K562 (cell line): Measurements from ENCODE around the gene TP53RK. TPM values are rescaled to one million over a fixed set of nuclear protein-coding genes. Genes with fewer than 3 reads are reported as not detected.

Experiments
- ATAC-seq: fragments of 200-7000 bp; cut with Tn5 transposase; 3 replicates; pipeline ENCODE4 v1.9.1; 2020; ENCODE audit warnings: moderate library complexity
- BruUV-seq: library from RNA; stranded (reverse); fragments of 400-500 nt; replicated peaks from 2 replicates; lab custom pipeline; 2021; lab: Mats Ljungman, UMichigan
- CTCF ChIA-PET: fragments of 300-600 bp; formaldehyde crosslinking; extraction: SDS; loops from one replicate; lab custom pipeline; 2021; ENCODE audit warnings: low intra/inter-chr PET ratio; lab: Yijun Ruan, JAX
- POLR2A ChIA-PET: fragments of 300-600, 350-650 bp; sonication (Branson Sonifier 250); formaldehyde crosslinking; extraction: SDS; loops from one replicate; lab custom pipeline; 2021; ENCODE audit warnings: antibody characterized with exemption, inconsistent platforms; lab: Yijun Ruan, JAX
- DNase-seq, 4 experiments: peaks; one replicate each; pipeline versions ENCODE4 v3.0.0 to v3.0.0-alpha.2; 2011 to 2018; ENCODE audit warnings: low spot score in 3 of 4, mixed read lengths in 3 of 4; ENCODE audit errors: extremely low read depth in 1 of 4
- FAIRE-seq: peaks from 2 replicates; lab custom pipeline; 2011; peaks lifted over from hg19 to GRCh38; lab: Jason Lieb, UNC
- H2AFZ ChIP-seq: 2 replicates; pipeline ENCODE4 v1.6.0; 2011; ENCODE audit warnings: low read depth, low read length, control low read depth, inconsistent platforms
- H3K27ac ChIP-seq: fragments of 200-600 bp; 3 replicates; pipeline ENCODE4 v1.8.0; 2011; ENCODE audit warnings: low read depth, mild to moderate bottlenecking, control low read depth, inconsistent platforms, low read length, moderate library complexity, mixed read lengths; ENCODE audit errors: extremely low read depth
- H3K27me3 ChIP-seq, 2 experiments: fragments of 300-600 bp in 1 of 2; 2 replicates in 1 of 2; 3 replicates in 1 of 2; pipeline versions ENCODE4 v1.6.0 to v1.8.0; 2011; ENCODE audit warnings: inconsistent platforms in 2 of 2, low read length in 2 of 2, mild to moderate bottlenecking in 1 of 2, mixed read lengths in 1 of 2, moderate library complexity in 1 of 2; ENCODE audit not compliant: control insufficient read depth in 2 of 2, insufficient read depth in 2 of 2
- H3K36me3 ChIP-seq: fragments of 300-600 bp; 3 replicates; pipeline ENCODE4 v1.8.0; 2011; ENCODE audit warnings: mild to moderate bottlenecking, low read length, inconsistent platforms; ENCODE audit not compliant: control insufficient read depth, insufficient read depth
- H3K4me1 ChIP-seq, 2 experiments: fragments of 200-600 bp in 1 of 2; replicated peaks in 1 of 2; 2 replicates in 1 of 2; 3 replicates in 1 of 2; pipeline versions ENCODE4 v1.5.1 to v1.8.0; 2011; ENCODE audit warnings: inconsistent platforms in 2 of 2, low read length in 2 of 2, mild to moderate bottlenecking in 1 of 2, mixed read lengths in 1 of 2, moderate library complexity in 1 of 2; ENCODE audit not compliant: control insufficient read depth in 2 of 2, insufficient read depth in 2 of 2
- H3K4me2 ChIP-seq: 2 replicates; pipeline ENCODE4 v1.6.1; 2011; ENCODE audit warnings: low read length, control low read depth, inconsistent platforms, mixed read lengths; ENCODE audit not compliant: insufficient read depth
- H3K4me3 ChIP-seq: fragments of 200-600 bp; sonication (generic), shearing (Covaris generic); 2 replicates; pipeline ENCODE4 v1.5.1; 2016; ENCODE audit warnings: control low read depth, inconsistent platforms
- H3K79me2 ChIP-seq: fragments of 200-600 bp; 3 replicates; pipeline ENCODE4 v1.8.0; 2011; ENCODE audit warnings: low read length, inconsistent platforms; ENCODE audit not compliant: control insufficient read depth, insufficient read depth
- H3K9ac ChIP-seq, 2 experiments: 2 replicates each; pipeline versions ENCODE4 v1.6.0 to v1.6.1; 2011; ENCODE audit warnings: low read depth in 2 of 2, low read length in 2 of 2, control low read depth in 1 of 2, inconsistent platforms in 1 of 2, mild to moderate bottlenecking in 1 of 2, mixed read lengths in 1 of 2; ENCODE audit not compliant: insufficient read depth in 1 of 2
- H3K9me1 ChIP-seq: one replicate; pipeline ENCODE4 v1.6.0; 2011; ENCODE audit warnings: inconsistent platforms, mild to moderate bottlenecking, low read length, moderate library complexity; ENCODE audit not compliant: control insufficient read depth, insufficient read depth
- H3K9me3 ChIP-seq: replicated peaks from 2 replicates; pipeline ENCODE4 v1.5.1; 2011; ENCODE audit warnings: low read depth, low read length, inconsistent platforms; ENCODE audit not compliant: control insufficient read depth, insufficient read depth
- H4K20me1 ChIP-seq: replicated peaks from 2 replicates; pipeline ENCODE4 v1.6.1; 2011; ENCODE audit warnings: low read length, inconsistent platforms, mixed read lengths; ENCODE audit not compliant: control insufficient read depth, insufficient read depth
- ARID3A ChIP-seq: IDR thresholded peaks from 2 replicates; pipeline ENCODE4 v1.6.1; 2012; ENCODE audit warnings: low read depth, low read length, improper control_type of control experiment, borderline replicate concordance
- CBFB ChIP-seq: sonication (generic); formaldehyde crosslinking; IDR thresholded peaks from 2 replicates; pipeline ENCODE4 v1.4.0; 2020; ENCODE audit warnings: mild to moderate bottlenecking, missing genetic modification reagents
- CGGBP1 ChIP-seq: fragments of 250-450 bp; sonication (Bioruptor Pico); IDR thresholded peaks from 2 replicates; pipeline ENCODE4 v1.9.0; 2021; ENCODE audit warnings: mild to moderate bottlenecking
- HDAC1 ChIP-seq, 2 experiments: fragments of 450-650 bp; IDR thresholded peaks; 2 replicates each; pipeline ENCODE4 v1.6.1; 2016 to 2017; ENCODE audit warnings: inconsistent platforms in 1 of 2, mild to moderate bottlenecking in 1 of 2, moderate library complexity in 1 of 2
- HLTF ChIP-seq: fragments of 450-650 bp; IDR thresholded peaks from 2 replicates; pipeline ENCODE4 v1.6.1; 2016
- MIER1 ChIP-seq: fragments of 450-650 bp; IDR thresholded peaks from 2 replicates; pipeline ENCODE4 v1.6.1; 2016; ENCODE audit warnings: antibody characterized with exemption, mild to moderate bottlenecking, low read depth
- NR2C2 ChIP-seq, 2 experiments: fragments of 200-800 bp in 1 of 2; sonication (Bioruptor generic) in 1 of 2; sonication (generic) in 1 of 2; formaldehyde crosslinking in 1 of 2; IDR thresholded peaks; 2 replicates each; pipeline versions ENCODE4 v1.6.1 to v1.8.0; 2016 to 2022; ENCODE audit warnings: mild to moderate bottlenecking in 1 of 2, missing compliant biosample characterization in 1 of 2, missing genetic modification characterization in 1 of 2, missing genetic modification reagents in 1 of 2
- PRDM10 ChIP-seq: fragments of 450-650 bp; IDR thresholded peaks from 2 replicates; pipeline ENCODE4 v1.6.1; 2018; ENCODE audit not compliant: partially characterized antibody
- RCOR1 ChIP-seq, 2 experiments: IDR thresholded peaks; 2 replicates each; pipeline ENCODE4 v1.6.1; 2012; ENCODE audit warnings: low read depth in 2 of 2, low read length in 2 of 2, borderline replicate concordance in 1 of 2, improper control_type of control experiment in 1 of 2
- ZNF274 ChIP-seq: IDR thresholded peaks from 2 replicates; pipeline ENCODE4 v1.6.1; 2011; ENCODE audit warnings: low read depth, mild to moderate bottlenecking, low read length, moderate library complexity, borderline replicate concordance
- ZNF449 ChIP-seq: fragments of 250-450 bp; sonication (Bioruptor Pico); IDR thresholded peaks from 2 replicates; pipeline ENCODE4 v1.8.0; 2022; ENCODE audit warnings: moderate library complexity, mild to moderate bottlenecking, inconsistent platforms
- WGBS: fragments of 100-300 bp; shearing (Covaris generic); methylation state at CpG from one replicate; pipeline ENCODE4 v1.1.6; 2016; ENCODE audit warnings: low coverage, mixed read lengths; ENCODE audit not compliant: insufficient coverage; ENCODE audit errors: missing lambda C conversion rate; 5-methylcytosine and 5-hydroxymethylcytosine counted together
- in situ Hi-C: fragments of 300-500 bp; cut with MboI; formaldehyde crosslinking; loops from 4 replicates; pipeline ENCODE4 v1.15.0; 2018; ENCODE audit warnings: inconsistent platforms, mixed read lengths
- intact Hi-C: fragments of 100-400 bp; cut with micrococcal nuclease; formaldehyde crosslinking; loops from 2 replicates; pipeline ENCODE4 v1.14.2; 2022
- polyA plus RNA-seq, 8 experiments: library from polyadenylated mRNA; depleted of rRNA in 4 of 8; stranded (reverse) in 5 of 8; unstranded in 3 of 8; fragments of >200 nt; fragmentation: Nextera tagmentation in 2 of 8; fragmentation: Illumina TruSeq in 1 of 8; extraction: Ambion mirVana in 2 of 8; extraction: Trizol in 1 of 8; gene quantifications; 2 replicates each; pipeline versions ENCODE4 v1.2.1 to v1.2.3, GENCODE V29; 2011 to 2014; ENCODE audit warnings: inconsistent platforms in 1 of 8, missing spikeins in 1 of 8
- total RNA-seq, 7 experiments: library from RNA; depleted of rRNA in 6 of 7; stranded (reverse); fragments of >200 nt in 6 of 7; fragmentation: Illumina TruSeq in 2 of 7; extraction: Trizol in 2 of 7; gene quantifications; 2 replicates each; pipeline versions ENCODE4 v1.2.1 to v1.2.3, GENCODE V29; 2011 to 2021; ENCODE audit warnings: low replicate concordance in 1 of 7
- TF ChIP-seq, protein P1 (sequence below): sonication (generic); formaldehyde crosslinking; IDR thresholded peaks from 2 replicates; pipeline ENCODE4 v1.8.0; 2022; ENCODE audit warnings: mild to moderate bottlenecking, missing genetic modification reagents

TP53RK gene
- total and polyA plus RNA-seq, 9 of the 15 experiments (the other 6 are each of a cell fraction or from before 2014, with no cell fraction given): 2.9 to 43.5 (median 17.2) TPM

GRCh38 chr20:46712056-46712636 lies 22.9 kb upstream of the TP53RK start:
- Histone ChIP-seq H3K9ac (no peak overlapping the region), H3K79me2 (no peaks in the 10 kb centered on the region), H3K36me3 (no peaks in the 10 kb centered on the region), H4K20me1 (no peaks in the 10 kb centered on the region; the same call in 1 of the 2 replicates), H2AFZ (no peak overlapping the region), H3K4me3 (no peak overlapping the region), H3K27ac (no peak overlapping the region), H3K27me3 (peaks cover 3 to 36% of the 10 kb centered on the region in 2 experiments; a peak in 3 of 5 replicates), H3K9me1 (no peaks in the 10 kb centered on the region), H3K4me2 (no peak overlapping the region), H3K9me3 (no peaks in the 10 kb centered on the region), H3K4me1 (peaks cover 6 to 13% of the 10 kb centered on the region in 2 experiments; a peak in 3 of 5 replicates)
- 15% methylated on average over 5 of the region's 5 CpGs for WGBS
- intact Hi-C loops (no loop called here), in situ Hi-C loops (no loop called here)
- ATAC-seq (no peak), FAIRE-seq (no peak), DNase-seq (no peak)
- BruUV-seq: no TSS peak
- ChIA-PET CTCF (no interaction called here), POLR2A (no interaction called here)
- TF ChIP-seq PRDM10 (no peak), NR2C2 (CRISPR knock-in tag; IDR thresholded peaks at IDR 0.05) (no peak), NR2C2 (tag; IDR thresholded peaks at IDR 0.05) (no peak), HLTF (no peak), CBFB (CRISPR knock-in tag) (no peak), ZNF274 (no peak), HDAC1 (IDR thresholded peaks at IDR 0.05) (no peak), MIER1 (no peak), ARID3A (no peak), CGGBP1 (CRISPR knock-in tag) (no peak), ZNF449 (CRISPR knock-in tag) (no peak), RCOR1 (IDR thresholded peaks at IDR 0.05; ENCODE audit: borderline replicate concordance in 1 of 2, low read depth in 2 of 2, low read length in 2 of 2) (no peak)
- TF ChIP-seq, protein P1, sequence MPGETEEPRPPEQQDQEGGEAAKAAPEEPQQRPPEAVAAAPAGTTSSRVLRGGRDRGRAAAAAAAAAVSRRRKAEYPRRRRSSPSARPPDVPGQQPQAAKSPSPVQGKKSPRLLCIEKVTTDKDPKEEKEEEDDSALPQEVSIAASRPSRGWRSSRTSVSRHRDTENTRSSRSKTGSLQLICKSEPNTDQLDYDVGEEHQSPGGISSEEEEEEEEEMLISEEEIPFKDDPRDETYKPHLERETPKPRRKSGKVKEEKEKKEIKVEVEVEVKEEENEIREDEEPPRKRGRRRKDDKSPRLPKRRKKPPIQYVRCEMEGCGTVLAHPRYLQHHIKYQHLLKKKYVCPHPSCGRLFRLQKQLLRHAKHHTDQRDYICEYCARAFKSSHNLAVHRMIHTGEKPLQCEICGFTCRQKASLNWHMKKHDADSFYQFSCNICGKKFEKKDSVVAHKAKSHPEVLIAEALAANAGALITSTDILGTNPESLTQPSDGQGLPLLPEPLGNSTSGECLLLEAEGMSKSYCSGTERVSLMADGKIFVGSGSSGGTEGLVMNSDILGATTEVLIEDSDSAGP (CRISPR knock-in tag): no peak
